Astrocyte (in vitro differentiated cells and primary cell): ENCODE measurements around the gene RTN3. TPM values are rescaled to one million over a fixed set of nuclear protein-coding genes. Genes with fewer than 3 reads are reported as not detected.

Experiments used
- DNase-seq: peaks from one replicate; pipeline ENCODE4 v3.0.0-alpha.2; 2010; ENCODE audit warnings: low read depth
- FAIRE-seq: peaks from 2 replicates; lab custom pipeline; 2011; peaks lifted over from hg19 to GRCh38; lab: Jason Lieb, UNC
- H2AFZ ChIP-seq: 2 replicates; pipeline ENCODE4 v1.6.0; 2012; ENCODE audit warnings: low read depth, low read length, inconsistent platforms
- H3K27ac ChIP-seq: 2 replicates; pipeline ENCODE4 v1.5.1; 2011; ENCODE audit warnings: low read depth, low read length, inconsistent platforms
- H3K27me3 ChIP-seq: 2 replicates; pipeline ENCODE4 v1.6.0; 2011; ENCODE audit warnings: low read length, inconsistent platforms; ENCODE audit not compliant: insufficient read depth
- H3K36me3 ChIP-seq: 2 replicates; pipeline ENCODE4 v1.5.1; 2011; ENCODE audit warnings: low read length, inconsistent platforms; ENCODE audit not compliant: insufficient read depth
- H3K4me1 ChIP-seq: 2 replicates; pipeline ENCODE4 v1.5.1; 2011; ENCODE audit warnings: low read length, inconsistent platforms; ENCODE audit not compliant: insufficient read depth
- H3K4me2 ChIP-seq: 2 replicates; pipeline ENCODE4 v1.6.0; 2012; ENCODE audit warnings: low read length, inconsistent platforms
- H3K4me3 ChIP-seq: 2 replicates; pipeline ENCODE4 v1.5.1; 2011; ENCODE audit warnings: low read depth, mild to moderate bottlenecking, low read length, inconsistent platforms; ENCODE audit not compliant: insufficient read depth
- H3K79me2 ChIP-seq: 2 replicates; pipeline ENCODE4 v1.6.0; 2012; ENCODE audit warnings: mild to moderate bottlenecking, low read length, inconsistent platforms; ENCODE audit not compliant: insufficient read depth
- H3K9ac ChIP-seq: 2 replicates; pipeline ENCODE4 v1.6.0; 2012; ENCODE audit warnings: mild to moderate bottlenecking, low read length, inconsistent platforms
- H3K9me3 ChIP-seq: 2 replicates; pipeline ENCODE4 v1.5.1; 2012; ENCODE audit warnings: low read depth, mild to moderate bottlenecking, low read length, inconsistent platforms; ENCODE audit not compliant: insufficient read depth
- H4K20me1 ChIP-seq: 2 replicates; pipeline ENCODE4 v1.6.0; 2012; ENCODE audit warnings: low read length, inconsistent platforms; ENCODE audit not compliant: insufficient read depth
- H3K27ac Mint-ChIP-seq: one replicate; pipeline ENCODE4 v1.8.0; 2021; ENCODE audit warnings: mild to moderate bottlenecking, mixed read lengths; ENCODE audit not compliant: unreplicated experiment
- H3K27me3 Mint-ChIP-seq: one replicate; pipeline ENCODE4 v1.8.0; 2021; ENCODE audit warnings: low read depth, mixed read lengths; ENCODE audit not compliant: unreplicated experiment
- H3K36me3 Mint-ChIP-seq: one replicate; pipeline ENCODE4 v1.8.0; 2021; ENCODE audit warnings: low read depth, mixed read lengths; ENCODE audit not compliant: unreplicated experiment
- H3K4me1 Mint-ChIP-seq: one replicate; pipeline ENCODE4 v1.8.0; 2021; ENCODE audit warnings: low read depth, mixed read lengths; ENCODE audit not compliant: unreplicated experiment
- H3K4me3 Mint-ChIP-seq: one replicate; pipeline ENCODE4 v1.8.0; 2021; ENCODE audit warnings: mild to moderate bottlenecking, moderate library complexity, mixed read lengths; ENCODE audit not compliant: unreplicated experiment
- H3K9me3 Mint-ChIP-seq: one replicate; pipeline ENCODE4 v1.8.0; 2021; ENCODE audit warnings: mild to moderate bottlenecking, mixed read lengths; ENCODE audit not compliant: unreplicated experiment
- CTCF ChIP-seq: IDR thresholded peaks from 2 replicates; pipeline ENCODE4 v1.5.1; 2011; ENCODE audit warnings: low read depth, mild to moderate bottlenecking, inconsistent platforms, low read length, moderate library complexity; ENCODE audit not compliant: insufficient read depth
- EZH2 ChIP-seq: IDR thresholded peaks from 2 replicates; pipeline ENCODE4 v1.6.1; 2012; ENCODE audit warnings: mild to moderate bottlenecking, low read length, inconsistent platforms; ENCODE audit not compliant: insufficient read depth
- total RNA-seq: library from RNA; stranded (reverse); gene quantifications from 2 replicates; pipeline ENCODE4 v1.2.1, GENCODE V29; 2021

Gene RTN3
- total RNA-seq, 1 donor from 2014 or later: 99.5 TPM

- Histone ChIP-seq H3K4me2 (no peak overlapping the region), H3K4me3 (no peak overlapping the region), H3K4me1 (no peaks in the 10 kb centered on the region), H4K20me1 (no peaks in the 10 kb centered on the region), H3K27ac (no peak overlapping the region), H3K27me3 (no peaks in the 10 kb centered on the region), H3K9me3 (no peaks in the 10 kb centered on the region), H3K36me3 (no peaks in the 10 kb centered on the region), H2AFZ (no peak overlapping the region), H3K9ac (no peak overlapping the region), H3K79me2 (no peaks in the 10 kb centered on the region)
- Mint-ChIP-seq H3K27me3 (peaks cover 5% of the 10 kb centered on the region), H3K9me3 (no peaks in the 10 kb centered on the region), H3K27ac (no peak overlapping the region), H3K36me3 (peaks cover 3% of the 10 kb centered on the region), H3K4me1 (peaks cover 16% of the 10 kb centered on the region), H3K4me3 (no peak overlapping the region)
- DNase-seq (no peak), FAIRE-seq (no peak)
- TF ChIP-seq CTCF (no peak), EZH2 (no peak)
Observed at GRCh38 chr11:63775191-63775590, 93.9 kb downstream of the RTN3 start.

GRCh38 chr11:63779039-63779438, 97.7 kb downstream of the RTN3 start:
- Histone ChIP-seq H3K4me3 (no peak overlapping the region), H3K27me3 (no peaks in the 10 kb centered on the region), H3K36me3 (no peaks in the 10 kb centered on the region), H3K9me3 (no peaks in the 10 kb centered on the region), H3K79me2 (no peaks in the 10 kb centered on the region), H3K4me2 (no peak overlapping the region), H3K27ac (no peak overlapping the region), H3K4me1 (no peaks in the 10 kb centered on the region), H2AFZ (no peak overlapping the region), H4K20me1 (no peaks in the 10 kb centered on the region), H3K9ac (no peak overlapping the region)
- peaks cover 3% of the 10 kb centered on the region for H3K36me3 Mint-ChIP-seq
- H3K4me1 Mint-ChIP-seq: peaks cover 12% of the 10 kb centered on the region
- H3K27ac Mint-ChIP-seq: no peak overlapping the region
- FAIRE-seq (no peak), DNase-seq (no peak)
- peaks cover 5% of the 10 kb centered on the region for H3K27me3 Mint-ChIP-seq
- no peaks in the 10 kb centered on the region for H3K9me3 Mint-ChIP-seq
- no peak for TF ChIP-seq CTCF
- TF ChIP-seq EZH2: no peak
- H3K4me3 Mint-ChIP-seq: no peak overlapping the region

- Histone ChIP-seq H2AFZ (no peak overlapping the region), H3K36me3 (no peaks in the 10 kb centered on the region), H3K9me3 (no peaks in the 10 kb centered on the region), H3K4me1 (no peaks in the 10 kb centered on the region), H3K4me2 (no peak overlapping the region), H3K4me3 (no peak overlapping the region), H4K20me1 (no peaks in the 10 kb centered on the region), H3K27me3 (no peaks in the 10 kb centered on the region), H3K27ac (no peak overlapping the region), H3K9ac (no peak overlapping the region), H3K79me2 (no peaks in the 10 kb centered on the region)
- TF ChIP-seq EZH2 (no peak), CTCF (no peak)
- Mint-ChIP-seq H3K9me3 (no peaks in the 10 kb centered on the region), H3K4me3 (no peak overlapping the region), H3K4me1 (peaks cover 12% of the 10 kb centered on the region), H3K36me3 (no peaks in the 10 kb centered on the region), H3K27me3 (peaks cover 4% of the 10 kb centered on the region), H3K27ac (no peak overlapping the region)
- no peak for DNase-seq
- no peak for FAIRE-seq
Observed at GRCh38 chr11:63782749-63783148, 101.4 kb downstream of the RTN3 start.
